ENCODE data around the gene MAP3K14.

MAP3K14 gene

GRCh38 chr17:45218895-45219661 is 97.7 kb downstream of the MAP3K14 start:
- DNase-seq, result peak; percentile 63 to 80

Measured in NCI-H1930 (cell line).